HCT116 (cell line): ENCODE results near the gene RAP1A. TPM values are rescaled to one million over a fixed set of nuclear protein-coding genes. Genes with fewer than 3 reads are reported as not detected.

Experiments used
- ATAC-seq: fragments of 200-7000 bp; cut with Tn5 transposase; 2 replicates; pipeline ENCODE4 v1.9.1; 2020; ENCODE audit warnings: mild to moderate bottlenecking, moderate library complexity
- BruUV-seq: library from RNA; stranded (reverse); fragments of 400-500 nt; replicated peaks from 2 replicates; lab custom pipeline; 2021; lab: Mats Ljungman, UMichigan
- CTCF ChIA-PET: fragments of 300-600 bp; sonication (Branson Sonifier 250); formaldehyde crosslinking; loops from one replicate; lab custom pipeline; 2021; ENCODE audit warnings: antibody characterized with exemption; lab: Charles Lee
- POLR2A ChIA-PET: fragments of 300-600, 350-600 bp; sonication (Branson Sonifier 250); formaldehyde crosslinking; loops from one replicate; lab custom pipeline; 2021; ENCODE audit warnings: antibody characterized with exemption; lab: Charles Lee
- RAD21 ChIA-PET, 2 experiments: fragments of 300-600 bp; sonication (Branson Sonifier 250); formaldehyde crosslinking; loops; one replicate each; lab custom pipeline; 2023; ENCODE audit warnings: low total read pairs in 2 of 2; ENCODE audit not compliant: uncharacterized antibody in 2 of 2, unreplicated experiment in 2 of 2, low non-redundant PET in 1 of 2; lab: Charles Lee
- DNase-seq: peaks from one replicate; pipeline ENCODE4 v3.0.0-alpha.2; 2010; ENCODE audit warnings: low read depth, low spot score
- H2AFZ ChIP-seq: fragments of 200-600 bp; shearing (Covaris generic), sonication (generic); 2 replicates; pipeline ENCODE4 v1.6.1; 2017; ENCODE audit warnings: low read depth, mixed run types, mixed read lengths, antibody characterized with exemption, low read length; ENCODE audit not compliant: poor library complexity, severe bottlenecking
- H3K27ac ChIP-seq: 2 replicates; pipeline ENCODE4 v1.5.1; 2012; ENCODE audit warnings: low read depth, low read length
- H3K27me3 ChIP-seq: fragments of 200-600 bp; sonication (generic); 2 replicates; pipeline ENCODE4 v1.6.1; 2016; ENCODE audit warnings: mixed run types, low read length, mixed read lengths; ENCODE audit not compliant: insufficient read depth
- H3K36me3 ChIP-seq, 2 experiments: fragments of 200-500 bp in 1 of 2; fragments of 200-600 bp in 1 of 2; sonication (Bioruptor generic) in 1 of 2; sonication (generic) in 1 of 2; 2 replicates each; pipeline versions ENCODE4 v1.5.1 to v1.6.1; 2014 to 2016; ENCODE audit warnings: low read length in 2 of 2, inconsistent platforms in 1 of 2, mixed read lengths in 1 of 2, mixed run types in 1 of 2; ENCODE audit not compliant: insufficient read depth in 2 of 2, control insufficient read depth in 1 of 2
- H3K4me1 ChIP-seq, 2 experiments: fragments of 200-600 bp in 1 of 2; sonication (generic) in 1 of 2; 2 replicates each; pipeline versions ENCODE4 v1.5.1 to v1.6.1; 2012 to 2017; ENCODE audit warnings: low read length in 2 of 2, inconsistent platforms in 1 of 2, mild to moderate bottlenecking in 1 of 2, mixed read lengths in 1 of 2, mixed run types in 1 of 2, moderate library complexity in 1 of 2; ENCODE audit not compliant: insufficient read depth in 2 of 2, control insufficient read depth in 1 of 2
- H3K4me2 ChIP-seq: fragments of 200-600 bp; sonication (generic); 2 replicates; pipeline ENCODE4 v1.6.1; 2017; ENCODE audit warnings: mixed run types, low read length, mixed read lengths
- H3K4me3 ChIP-seq, 2 experiments: fragments of 200-600 bp in 1 of 2; sonication (generic) in 1 of 2; replicated peaks in 1 of 2; 2 replicates each; pipeline ENCODE4 v1.5.1; 2011 to 2016; ENCODE audit warnings: low read length in 2 of 2, control low read depth in 1 of 2, low read depth in 1 of 2, mild to moderate bottlenecking in 1 of 2, mixed read lengths in 1 of 2, mixed run types in 1 of 2
- H3K79me2 ChIP-seq: fragments of 200-600 bp; sonication (generic); 2 replicates; pipeline ENCODE4 v1.6.1; 2017; ENCODE audit warnings: mild to moderate bottlenecking, mixed run types, low read length, moderate library complexity, mixed read lengths; ENCODE audit not compliant: insufficient read depth
- H3K9ac ChIP-seq: fragments of 200-600 bp; sonication (generic); 2 replicates; pipeline ENCODE4 v1.6.1; 2016; ENCODE audit warnings: low read length, mixed read lengths
- H3K9me2 ChIP-seq: fragments of 200-600 bp; sonication (generic), shearing (Covaris generic); 2 replicates; pipeline ENCODE4 v1.6.1; 2017; ENCODE audit warnings: mixed run types, mild to moderate bottlenecking, moderate library complexity; ENCODE audit not compliant: insufficient read depth
- H3K9me3 ChIP-seq, 2 experiments: fragments of 200-500 bp in 1 of 2; fragments of 200-600 bp in 1 of 2; sonication (Bioruptor generic) in 1 of 2; sonication (generic) in 1 of 2; 2 replicates each; pipeline ENCODE4 v1.6.1; 2014 to 2017; ENCODE audit warnings: low read length in 2 of 2, mixed read lengths in 2 of 2, inconsistent platforms in 1 of 2, low read depth in 1 of 2, mild to moderate bottlenecking in 1 of 2, mixed run types in 1 of 2, moderate library complexity in 1 of 2; ENCODE audit not compliant: control insufficient read depth in 1 of 2, insufficient read depth in 1 of 2
- H4K20me1 ChIP-seq: fragments of 200-600 bp; sonication (generic), shearing (Covaris generic); 2 replicates; pipeline ENCODE4 v1.6.1; 2017; ENCODE audit warnings: mixed run types, mild to moderate bottlenecking, moderate library complexity; ENCODE audit not compliant: insufficient read depth
- CEBPB ChIP-seq: IDR thresholded peaks from 2 replicates; pipeline ENCODE4 v1.6.1; 2012; ENCODE audit warnings: low read depth
- EGR1 ChIP-seq: IDR thresholded peaks from 2 replicates; pipeline ENCODE4 v1.6.1; 2012; ENCODE audit warnings: low read depth
- ELF1 ChIP-seq: IDR thresholded peaks from 2 replicates; pipeline ENCODE4 v1.6.1; 2012; ENCODE audit warnings: low read depth, borderline replicate concordance
- EZH2 ChIP-seq: fragments of 200-600 bp; sonication (generic); IDR thresholded peaks from 2 replicates; pipeline ENCODE4 v1.6.1; 2017; ENCODE audit warnings: antibody characterized with exemption, mixed run types
- EZH2phosphoT487 ChIP-seq: fragments of 200-600 bp; IDR thresholded peaks from 2 replicates; pipeline ENCODE4 v1.6.1; 2018; ENCODE audit warnings: antibody characterized with exemption, borderline replicate concordance
- FOSL1 ChIP-seq: IDR thresholded peaks from 2 replicates; pipeline ENCODE4 v1.6.1; 2012; ENCODE audit warnings: low read depth
- JUND ChIP-seq: IDR thresholded peaks from 2 replicates; pipeline ENCODE4 v1.6.1; 2012
- RAD21 ChIP-seq: IDR thresholded peaks from 2 replicates; pipeline ENCODE4 v1.6.1; 2012; ENCODE audit warnings: low read depth, mild to moderate bottlenecking
- SIN3A ChIP-seq: IDR thresholded peaks from 2 replicates; pipeline ENCODE4 v1.6.1; 2012; ENCODE audit warnings: low read depth
- TCF7L2 ChIP-seq: IDR thresholded peaks from 2 replicates; pipeline ENCODE4 v1.7.0; 2011; ENCODE audit warnings: borderline replicate concordance, inconsistent platforms; ENCODE audit not compliant: insufficient read depth, insufficient read length; ENCODE audit errors: extremely low read depth
- ZNF274 ChIP-seq: fragments of 200-500 bp; sonication (Bioruptor generic); IDR thresholded peaks from 2 replicates; pipeline ENCODE4 v1.6.1; 2014; ENCODE audit warnings: mild to moderate bottlenecking, low read depth, low read length, inconsistent platforms
- intact Hi-C: fragments of 100-400 bp; cut with micrococcal nuclease; formaldehyde crosslinking; loops from 2 replicates; pipeline ENCODE4 v1.10.0; 2022
- total RNA-seq: library from RNA; stranded (reverse); gene quantifications from one replicate; pipeline ENCODE4 v1.2.1, GENCODE V29; 2021; ENCODE audit not compliant: unreplicated experiment
- TF ChIP-seq, protein P1 (sequence below): IDR thresholded peaks from 2 replicates; pipeline ENCODE4 v1.6.1; 2012; ENCODE audit warnings: low read depth
- TF ChIP-seq, protein P2 (sequence below): IDR thresholded peaks from 2 replicates; pipeline ENCODE4 v1.6.1; 2011; ENCODE audit warnings: mild to moderate bottlenecking, low read length, moderate library complexity; ENCODE audit not compliant: insufficient replicate concordance; ENCODE audit errors: extremely low read depth

RAP1A gene
- total RNA-seq, 1 experiment from 2014 or later = 46.2 TPM

DNA sequence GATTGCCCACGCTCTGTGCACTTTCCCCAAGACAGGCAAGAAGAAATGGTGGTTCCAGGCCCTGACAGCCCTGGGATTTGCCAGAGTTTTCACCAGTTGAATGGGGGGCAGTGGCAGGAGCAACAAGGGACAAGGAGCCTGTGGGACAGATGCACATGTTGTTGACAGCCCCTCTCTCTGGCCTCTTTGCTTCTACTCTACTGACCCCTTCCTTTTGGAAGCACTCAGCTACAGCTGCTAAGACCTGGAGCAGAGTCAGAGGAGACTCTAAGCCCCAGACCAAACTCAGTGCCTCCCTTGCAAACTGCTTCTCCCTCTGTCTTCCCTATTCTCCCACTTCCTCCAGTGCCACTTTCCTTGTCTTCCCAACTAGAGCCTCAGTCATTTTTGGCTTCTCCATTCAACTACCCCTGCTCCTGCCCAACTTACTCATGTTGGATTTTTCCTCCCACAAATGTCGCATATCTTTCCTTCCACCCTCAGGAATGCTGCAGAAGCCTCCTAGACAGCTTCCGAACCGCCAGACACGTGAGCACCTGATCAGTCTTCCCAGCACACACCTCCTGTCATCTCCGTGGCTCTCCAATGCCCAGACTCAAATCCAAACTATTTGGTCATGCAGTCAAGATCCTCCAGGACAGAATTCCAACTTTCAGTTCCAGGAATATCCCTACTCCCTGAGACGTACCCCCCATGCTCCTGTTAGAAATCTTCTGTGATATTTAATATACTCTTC lies 110.5 kb downstream of the RAP1A start:
- no peaks in the 10 kb centered on the region for H3K27me3 ChIP-seq
- no peaks in the 10 kb centered on the region for H4K20me1 ChIP-seq
- H3K36me3 ChIP-seq = no peaks in the 10 kb centered on the region
- ChIA-PET CTCF (no interaction called here), RAD21 (no interaction called here), POLR2A (no interaction called here)
- no peaks in the 10 kb centered on the region for H3K79me2 ChIP-seq
- no peaks in the 10 kb centered on the region for H3K4me1 ChIP-seq
- no peak for ATAC-seq
- no peak overlapping the region for H2AFZ ChIP-seq
- no peak overlapping the region for H3K27ac ChIP-seq
- no TSS peak for BruUV-seq
- H3K9ac ChIP-seq = no peak overlapping the region
- H3K4me3 ChIP-seq = no peak overlapping the region
- no peak for DNase-seq
- no peak overlapping the region for H3K4me2 ChIP-seq
- no peaks in the 10 kb centered on the region for H3K9me3 ChIP-seq
- TF ChIP-seq EZH2 (no peak), CEBPB (no peak), EZH2phosphoT487 (no peak), RAD21 (no peak), ZNF274 (no peak), JUND (no peak), SIN3A (no peak), FOSL1 (no peak), ELF1 (no peak), TCF7L2 (no peak), EGR1 (no peak)
- TF ChIP-seq, protein P1, sequence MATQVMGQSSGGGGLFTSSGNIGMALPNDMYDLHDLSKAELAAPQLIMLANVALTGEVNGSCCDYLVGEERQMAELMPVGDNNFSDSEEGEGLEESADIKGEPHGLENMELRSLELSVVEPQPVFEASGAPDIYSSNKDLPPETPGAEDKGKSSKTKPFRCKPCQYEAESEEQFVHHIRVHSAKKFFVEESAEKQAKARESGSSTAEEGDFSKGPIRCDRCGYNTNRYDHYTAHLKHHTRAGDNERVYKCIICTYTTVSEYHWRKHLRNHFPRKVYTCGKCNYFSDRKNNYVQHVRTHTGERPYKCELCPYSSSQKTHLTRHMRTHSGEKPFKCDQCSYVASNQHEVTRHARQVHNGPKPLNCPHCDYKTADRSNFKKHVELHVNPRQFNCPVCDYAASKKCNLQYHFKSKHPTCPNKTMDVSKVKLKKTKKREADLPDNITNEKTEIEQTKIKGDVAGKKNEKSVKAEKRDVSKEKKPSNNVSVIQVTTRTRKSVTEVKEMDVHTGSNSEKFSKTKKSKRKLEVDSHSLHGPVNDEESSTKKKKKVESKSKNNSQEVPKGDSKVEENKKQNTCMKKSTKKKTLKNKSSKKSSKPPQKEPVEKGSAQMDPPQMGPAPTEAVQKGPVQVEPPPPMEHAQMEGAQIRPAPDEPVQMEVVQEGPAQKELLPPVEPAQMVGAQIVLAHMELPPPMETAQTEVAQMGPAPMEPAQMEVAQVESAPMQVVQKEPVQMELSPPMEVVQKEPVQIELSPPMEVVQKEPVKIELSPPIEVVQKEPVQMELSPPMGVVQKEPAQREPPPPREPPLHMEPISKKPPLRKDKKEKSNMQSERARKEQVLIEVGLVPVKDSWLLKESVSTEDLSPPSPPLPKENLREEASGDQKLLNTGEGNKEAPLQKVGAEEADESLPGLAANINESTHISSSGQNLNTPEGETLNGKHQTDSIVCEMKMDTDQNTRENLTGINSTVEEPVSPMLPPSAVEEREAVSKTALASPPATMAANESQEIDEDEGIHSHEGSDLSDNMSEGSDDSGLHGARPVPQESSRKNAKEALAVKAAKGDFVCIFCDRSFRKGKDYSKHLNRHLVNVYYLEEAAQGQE = no peak
- TF ChIP-seq, protein P2, sequence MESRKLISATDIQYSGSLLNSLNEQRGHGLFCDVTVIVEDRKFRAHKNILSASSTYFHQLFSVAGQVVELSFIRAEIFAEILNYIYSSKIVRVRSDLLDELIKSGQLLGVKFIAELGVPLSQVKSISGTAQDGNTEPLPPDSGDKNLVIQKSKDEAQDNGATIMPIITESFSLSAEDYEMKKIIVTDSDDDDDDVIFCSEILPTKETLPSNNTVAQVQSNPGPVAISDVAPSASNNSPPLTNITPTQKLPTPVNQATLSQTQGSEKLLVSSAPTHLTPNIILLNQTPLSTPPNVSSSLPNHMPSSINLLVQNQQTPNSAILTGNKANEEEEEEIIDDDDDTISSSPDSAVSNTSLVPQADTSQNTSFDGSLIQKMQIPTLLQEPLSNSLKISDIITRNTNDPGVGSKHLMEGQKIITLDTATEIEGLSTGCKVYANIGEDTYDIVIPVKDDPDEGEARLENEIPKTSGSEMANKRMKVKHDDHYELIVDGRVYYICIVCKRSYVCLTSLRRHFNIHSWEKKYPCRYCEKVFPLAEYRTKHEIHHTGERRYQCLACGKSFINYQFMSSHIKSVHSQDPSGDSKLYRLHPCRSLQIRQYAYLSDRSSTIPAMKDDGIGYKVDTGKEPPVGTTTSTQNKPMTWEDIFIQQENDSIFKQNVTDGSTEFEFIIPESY = no peak
- intact Hi-C loops = no loop called here
- no peaks in the 10 kb centered on the region for H3K9me2 ChIP-seq
